Cardiac fibroblast (primary cell): ENCODE results near the gene ASB18.
A peak's percentile ranks its signal among the peaks of the same experiment; 100 is the strongest.

Experiments
- DNase-seq, 2 donors: peaks; one replicate each; pipeline versions ENCODE4 v3.0.0 to v3.0.0-alpha.2; 2010; ENCODE audit warnings: low read depth in 2 of 2
- H3K4me3 ChIP-seq, 2 donors: replicated peaks in 1 of 2; 1 replicate in 1 of 2; 2 replicates in 1 of 2; pipeline ENCODE4 v1.5.1; 2011; ENCODE audit warnings: low read depth in 2 of 2, low read length in 2 of 2, mild to moderate bottlenecking in 2 of 2, moderate library complexity in 1 of 2
- CTCF ChIP-seq: IDR thresholded peaks from one replicate; pipeline ENCODE4 v1.5.1; 2011; ENCODE audit warnings: low read depth, mild to moderate bottlenecking, low read length, inconsistent platforms

The ASB18 gene

DNA sequence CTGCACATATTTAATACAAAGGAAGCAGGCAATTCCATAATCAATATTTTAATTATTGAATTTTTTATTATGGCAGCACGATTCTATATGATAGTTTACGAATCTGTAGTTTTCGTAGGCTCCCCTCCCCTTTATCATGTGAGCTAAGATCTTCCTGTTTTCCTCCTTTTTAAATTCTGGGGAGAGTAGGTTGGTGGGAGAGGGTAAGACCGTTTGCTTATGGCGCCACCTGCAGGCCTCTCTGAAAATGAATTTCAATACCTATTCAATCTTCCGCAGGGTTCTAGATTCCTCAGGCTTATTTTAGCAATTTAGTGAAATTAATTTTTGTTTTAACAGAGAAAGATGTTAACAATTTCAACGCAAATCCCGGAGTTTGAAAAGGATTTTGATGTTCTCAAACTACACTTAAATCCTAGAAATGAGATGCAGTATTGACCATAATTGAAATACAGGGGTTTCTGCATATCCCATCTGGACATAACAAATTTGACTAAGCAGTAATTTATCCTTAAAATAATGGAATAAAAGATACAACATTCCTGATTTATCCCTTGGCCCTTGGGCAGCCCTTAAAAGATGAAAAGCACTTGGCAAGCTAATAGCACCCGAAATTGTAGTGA is 83.3 kb downstream of the ASB18 start:
- peak; percentile 74 for TF ChIP-seq CTCF
- H3K4me3 ChIP-seq: no peak overlapping the region
- DNase-seq: peak; percentile 81 to 84

GRCh38 chr2:236180076-236180816 is 84.0 kb downstream of the ASB18 start:
- no peak for TF ChIP-seq CTCF
- peak; percentile 53 to 61 for DNase-seq
- H3K4me3 ChIP-seq: peak overlapping the region; percentile 21 to 53

DNA sequence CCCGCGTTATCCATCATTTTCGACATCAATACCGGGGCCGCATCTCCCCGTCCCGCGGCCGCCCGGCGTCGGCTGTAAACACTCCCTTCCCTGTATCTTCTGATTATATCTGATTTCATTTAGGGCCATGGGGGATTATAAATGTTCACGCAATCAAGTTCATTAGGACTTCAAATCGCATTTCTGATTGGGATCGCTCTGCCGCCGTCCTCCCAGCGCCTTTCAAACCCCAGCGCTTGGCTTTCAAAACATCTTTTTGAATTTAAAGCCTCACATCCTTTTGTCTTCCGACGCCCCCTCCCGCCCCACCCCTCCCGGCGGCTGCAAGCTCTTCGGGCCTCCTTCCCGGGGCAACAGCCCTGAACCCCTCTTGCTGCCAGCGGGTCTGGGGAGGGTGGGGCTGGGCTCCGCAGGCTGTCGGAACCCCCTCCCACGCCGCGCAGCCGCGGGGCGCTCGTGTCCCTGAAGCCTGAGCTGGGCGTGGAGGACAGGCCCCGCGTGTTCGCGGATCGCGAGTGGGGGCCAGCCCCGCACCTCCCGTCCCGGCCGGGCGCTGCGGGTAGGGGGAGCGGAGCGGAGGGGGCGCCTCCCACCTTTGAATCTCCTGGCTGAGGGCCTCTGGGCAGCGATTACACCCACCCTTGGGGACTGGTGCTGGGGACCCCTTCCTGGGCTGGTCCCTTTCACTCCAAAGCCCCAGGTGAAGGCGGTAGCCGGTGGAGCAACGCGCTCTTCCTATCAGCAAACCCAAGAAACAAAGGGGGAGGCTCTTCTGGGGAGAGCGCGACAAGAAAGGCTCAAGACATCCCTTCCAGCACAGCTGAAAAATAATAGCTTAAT is 84.8 kb downstream of the ASB18 start:
- H3K4me3 ChIP-seq: peak overlapping the region; percentile 21 to 53
- no peak for TF ChIP-seq CTCF
- DNase-seq: no peak

GRCh38 chr2:236178890-236179235 is 85.3 kb downstream of the ASB18 start:
- no peak for TF ChIP-seq CTCF
- H3K4me3 ChIP-seq: peak overlapping the region; percentile 46 to 53
- no peak for DNase-seq

- TF ChIP-seq CTCF: peak; percentile 84
- H3K4me3 ChIP-seq: peak overlapping the region; percentile 46 to 53
- DNase-seq: peak; percentile 59 to 65
Measured at GRCh38 chr2:236177967-236178889, 86.0 kb downstream of the ASB18 start.

- no peak overlapping the region for H3K4me3 ChIP-seq
- DNase-seq: peak; percentile 36 to 39
- peak; percentile 47 for TF ChIP-seq CTCF
Measured at GRCh38 chr2:236177604-236177966, 86.6 kb downstream of the ASB18 start.
